HEK293 (cell line): ENCODE data around the gene NEAT1.
A peak's percentile ranks its signal among the peaks of the same experiment; 100 is the strongest.

ENCODE experiments used
- CTCF ChIA-PET: fragments of 350-600 bp; formaldehyde crosslinking; extraction: SDS; loops from one replicate; lab custom pipeline; 2021; ENCODE audit warnings: antibody characterized with exemption; lab: Yijun Ruan, JAX
- POLR2A ChIA-PET: fragments of 300-600 bp; formaldehyde crosslinking; extraction: SDS; loops from one replicate; lab custom pipeline; 2020; ENCODE audit warnings: antibody characterized with exemption, inconsistent platforms; lab: Yijun Ruan, JAX
- H3K27ac ChIP-seq: fragments of 200-500 bp; sonication (Bioruptor generic); 2 replicates; pipeline ENCODE4 v1.5.1; 2014; ENCODE audit warnings: low read depth, low read length, control low read depth, inconsistent platforms; ENCODE audit errors: extremely low read depth
- H3K36me3 ChIP-seq, 2 experiments: fragments of 200-500 bp in 1 of 2; sonication (Bioruptor generic) in 1 of 2; 1 replicate in 1 of 2; 2 replicates in 1 of 2; pipeline ENCODE4 v1.5.1; 2014 to 2017; ENCODE audit warnings: inconsistent platforms in 2 of 2, low read length in 2 of 2; ENCODE audit not compliant: control insufficient read depth in 2 of 2, insufficient read depth in 1 of 2
- H3K4me1 ChIP-seq: fragments of 200-500 bp; sonication (Bioruptor generic); 2 replicates; pipeline ENCODE4 v1.5.1; 2014; ENCODE audit warnings: mild to moderate bottlenecking, low read length, inconsistent platforms; ENCODE audit not compliant: control insufficient read depth, insufficient read depth
- H3K4me3 ChIP-seq: 2 replicates; pipeline ENCODE4 v1.5.1; 2011; ENCODE audit warnings: low read depth, mild to moderate bottlenecking, control low read depth, low read length, moderate library complexity
- H3K9me3 ChIP-seq: fragments of 200-500 bp; sonication (Bioruptor generic); 2 replicates; pipeline ENCODE4 v1.5.1; 2014; ENCODE audit warnings: low read depth, low read length, inconsistent platforms; ENCODE audit not compliant: control insufficient read depth, insufficient read depth
- PRDM10 ChIP-seq: fragments of 450-650 bp; formaldehyde crosslinking; IDR thresholded peaks from 2 replicates; pipeline ENCODE4 v1.5.1; 2016; ENCODE audit warnings: missing biosample characterization, missing genetic modification characterization
- TRIM28 ChIP-seq: IDR thresholded peaks from 2 replicates; pipeline ENCODE4 v1.6.1; 2011; ENCODE audit warnings: low read length, control low read depth, borderline replicate concordance
- ZNF24 ChIP-seq: fragments of 450-650 bp; formaldehyde crosslinking; IDR thresholded peaks from 2 replicates; pipeline ENCODE4 v1.5.1; 2016; ENCODE audit warnings: missing biosample characterization, missing genetic modification characterization
- ZNF600 ChIP-seq: fragments of 450-650 bp; formaldehyde crosslinking; IDR thresholded peaks from 2 replicates; pipeline ENCODE4 v1.5.1; 2016; ENCODE audit warnings: missing biosample characterization, missing genetic modification characterization
- ZNF626 ChIP-seq: fragments of 450-650 bp; sonication (Bioruptor Pico); formaldehyde crosslinking; IDR thresholded peaks from 2 replicates; pipeline ENCODE4 v1.5.1; 2018; ENCODE audit warnings: missing biosample characterization, missing genetic modification characterization, inconsistent platforms
- ZNF747 ChIP-seq: fragments of 450-650 bp; formaldehyde crosslinking; IDR thresholded peaks from 2 replicates; pipeline ENCODE4 v1.5.1; 2016; ENCODE audit warnings: missing biosample characterization, missing genetic modification characterization
- TF ChIP-seq, protein P1 (sequence below): fragments of 450-650 bp; formaldehyde crosslinking; IDR thresholded peaks from 2 replicates; pipeline ENCODE4 v1.5.1; 2016; ENCODE audit warnings: missing biosample characterization, missing genetic modification characterization, borderline replicate concordance
- TF ChIP-seq, protein P2 (sequence below): IDR thresholded peaks from 2 replicates; pipeline ENCODE4 v1.6.1; 2011; ENCODE audit warnings: mild to moderate bottlenecking, low read depth, low read length, borderline replicate concordance

Gene NEAT1

GRCh38 chr11:65435411-65435931 lies 12.9 kb downstream of the NEAT1 start:
- TF ChIP-seq, protein P1, sequence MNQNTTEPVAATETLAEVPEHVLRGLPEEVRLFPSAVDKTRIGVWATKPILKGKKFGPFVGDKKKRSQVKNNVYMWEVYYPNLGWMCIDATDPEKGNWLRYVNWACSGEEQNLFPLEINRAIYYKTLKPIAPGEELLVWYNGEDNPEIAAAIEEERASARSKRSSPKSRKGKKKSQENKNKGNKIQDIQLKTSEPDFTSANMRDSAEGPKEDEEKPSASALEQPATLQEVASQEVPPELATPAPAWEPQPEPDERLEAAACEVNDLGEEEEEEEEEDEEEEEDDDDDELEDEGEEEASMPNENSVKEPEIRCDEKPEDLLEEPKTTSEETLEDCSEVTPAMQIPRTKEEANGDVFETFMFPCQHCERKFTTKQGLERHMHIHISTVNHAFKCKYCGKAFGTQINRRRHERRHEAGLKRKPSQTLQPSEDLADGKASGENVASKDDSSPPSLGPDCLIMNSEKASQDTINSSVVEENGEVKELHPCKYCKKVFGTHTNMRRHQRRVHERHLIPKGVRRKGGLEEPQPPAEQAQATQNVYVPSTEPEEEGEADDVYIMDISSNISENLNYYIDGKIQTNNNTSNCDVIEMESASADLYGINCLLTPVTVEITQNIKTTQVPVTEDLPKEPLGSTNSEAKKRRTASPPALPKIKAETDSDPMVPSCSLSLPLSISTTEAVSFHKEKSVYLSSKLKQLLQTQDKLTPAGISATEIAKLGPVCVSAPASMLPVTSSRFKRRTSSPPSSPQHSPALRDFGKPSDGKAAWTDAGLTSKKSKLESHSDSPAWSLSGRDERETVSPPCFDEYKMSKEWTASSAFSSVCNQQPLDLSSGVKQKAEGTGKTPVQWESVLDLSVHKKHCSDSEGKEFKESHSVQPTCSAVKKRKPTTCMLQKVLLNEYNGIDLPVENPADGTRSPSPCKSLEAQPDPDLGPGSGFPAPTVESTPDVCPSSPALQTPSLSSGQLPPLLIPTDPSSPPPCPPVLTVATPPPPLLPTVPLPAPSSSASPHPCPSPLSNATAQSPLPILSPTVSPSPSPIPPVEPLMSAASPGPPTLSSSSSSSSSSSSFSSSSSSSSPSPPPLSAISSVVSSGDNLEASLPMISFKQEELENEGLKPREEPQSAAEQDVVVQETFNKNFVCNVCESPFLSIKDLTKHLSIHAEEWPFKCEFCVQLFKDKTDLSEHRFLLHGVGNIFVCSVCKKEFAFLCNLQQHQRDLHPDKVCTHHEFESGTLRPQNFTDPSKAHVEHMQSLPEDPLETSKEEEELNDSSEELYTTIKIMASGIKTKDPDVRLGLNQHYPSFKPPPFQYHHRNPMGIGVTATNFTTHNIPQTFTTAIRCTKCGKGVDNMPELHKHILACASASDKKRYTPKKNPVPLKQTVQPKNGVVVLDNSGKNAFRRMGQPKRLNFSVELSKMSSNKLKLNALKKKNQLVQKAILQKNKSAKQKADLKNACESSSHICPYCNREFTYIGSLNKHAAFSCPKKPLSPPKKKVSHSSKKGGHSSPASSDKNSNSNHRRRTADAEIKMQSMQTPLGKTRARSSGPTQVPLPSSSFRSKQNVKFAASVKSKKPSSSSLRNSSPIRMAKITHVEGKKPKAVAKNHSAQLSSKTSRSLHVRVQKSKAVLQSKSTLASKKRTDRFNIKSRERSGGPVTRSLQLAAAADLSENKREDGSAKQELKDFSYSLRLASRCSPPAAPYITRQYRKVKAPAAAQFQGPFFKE = no peak
- peak; percentile 44 for TF ChIP-seq ZNF600 (tag by site-specific recombination)
- TF ChIP-seq, all 188 proteins: peak for 1
- no peak overlapping the region for H3K4me3 ChIP-seq
- POLR2A ChIA-PET = interaction anchor here (1.7 to 5.0 kb wide), 3 partner anchors 12 to 71 kb away, joined by 7 to 39 read pairs (median 12); partner anchors contain the start of genes MALAT1 and NEAT1
- peaks cover 0 to 50% of the 10 kb centered on the region in 2 experiments; a peak in 1 of 3 replicates for H3K36me3 ChIP-seq
- no peaks in the 10 kb centered on the region for H3K4me1 ChIP-seq
- CTCF ChIA-PET = interaction anchor here (2.5 kb wide), 1 partner anchor 33 kb away, joined by 9 read pairs; no protein-coding TSS in a partner anchor
- H3K9me3 ChIP-seq = no peaks in the 10 kb centered on the region
- no peak overlapping the region for H3K27ac ChIP-seq

GRCh38 chr11:65435981-65436411 lies 13.4 kb downstream of the NEAT1 start:
- no peak for TF ChIP-seq ZNF24 (tag by site-specific recombination)
- POLR2A ChIA-PET = interaction anchor here (0.7 to 5.0 kb wide), 5 partner anchors 13 to 71 kb away, joined by 3 to 39 read pairs (median 7); partner anchors contain the start of genes MALAT1 and NEAT1
- H3K27ac ChIP-seq = peak overlapping the region; percentile 5; the same call in 1 of the 2 replicates

DNA sequence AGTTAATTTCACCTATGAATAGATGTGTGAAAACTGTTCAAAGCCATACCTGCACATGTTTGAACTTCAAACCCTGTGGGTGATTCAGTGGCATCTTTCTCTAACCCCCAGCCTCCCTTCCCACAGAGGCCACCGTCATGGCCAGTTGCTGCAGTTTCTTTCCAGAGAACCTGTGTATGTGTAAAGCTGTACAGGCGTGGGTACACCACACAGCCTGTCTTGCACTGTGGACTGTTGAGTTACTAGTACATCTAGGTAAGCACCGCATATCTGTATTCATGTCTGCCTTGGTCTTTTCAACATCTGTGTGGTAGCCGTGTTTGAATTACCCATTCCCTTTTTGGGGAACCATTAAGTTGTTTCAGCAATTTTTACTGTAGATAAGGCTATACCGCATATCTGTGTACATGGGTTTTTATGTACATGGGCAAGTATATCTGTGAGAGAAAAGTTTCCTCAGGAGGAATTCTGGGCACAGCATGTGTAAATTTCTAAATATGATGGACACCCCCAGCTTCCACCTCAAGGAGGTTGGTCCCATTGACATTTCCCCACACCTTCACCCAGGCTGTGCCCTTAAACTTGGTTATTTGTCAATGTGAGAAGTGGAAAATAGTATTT lies 13.9 kb downstream of the NEAT1 start:
- no peaks in the 10 kb centered on the region for H3K9me3 ChIP-seq
- no peak overlapping the region; the same call in 1 of the 2 replicates for H3K4me3 ChIP-seq
- H3K4me1 ChIP-seq = no peaks in the 10 kb centered on the region
- H3K36me3 ChIP-seq = peaks cover 0 to 50% of the 10 kb centered on the region in 2 experiments; a peak in 1 of 3 replicates
- H3K27ac ChIP-seq = peak overlapping the region; percentile 5; the same call in 1 of the 2 replicates
- CTCF ChIA-PET = interaction anchor here (0.8 to 2.5 kb wide), 6 partner anchors 13 to 35 kb away, joined by 3 to 9 read pairs (median 5); partner anchors contain the start of gene NEAT1
- TF ChIP-seq TRIM28 (no peak), ZNF747 (tag by site-specific recombination) (no peak), PRDM10 (tag by site-specific recombination) (peak; percentile 80), ZNF626 (no peak)
- TF ChIP-seq, protein P2, sequence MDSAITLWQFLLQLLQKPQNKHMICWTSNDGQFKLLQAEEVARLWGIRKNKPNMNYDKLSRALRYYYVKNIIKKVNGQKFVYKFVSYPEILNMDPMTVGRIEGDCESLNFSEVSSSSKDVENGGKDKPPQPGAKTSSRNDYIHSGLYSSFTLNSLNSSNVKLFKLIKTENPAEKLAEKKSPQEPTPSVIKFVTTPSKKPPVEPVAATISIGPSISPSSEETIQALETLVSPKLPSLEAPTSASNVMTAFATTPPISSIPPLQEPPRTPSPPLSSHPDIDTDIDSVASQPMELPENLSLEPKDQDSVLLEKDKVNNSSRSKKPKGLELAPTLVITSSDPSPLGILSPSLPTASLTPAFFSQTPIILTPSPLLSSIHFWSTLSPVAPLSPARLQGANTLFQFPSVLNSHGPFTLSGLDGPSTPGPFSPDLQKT = peak; percentile 37; the same call in 1 of the 2 replicates
- POLR2A ChIA-PET = interaction anchor here (0.7 to 5.0 kb wide), 7 partner anchors 13 to 70 kb away, joined by 3 to 39 read pairs (median 3); partner anchors contain the start of genes MALAT1 and NEAT1

More at GRCh38 chr11:65435981-65436411, 13.4 kb downstream of the NEAT1 start:
- Histone ChIP-seq H3K4me1 (no peaks in the 10 kb centered on the region), H3K9me3 (no peaks in the 10 kb centered on the region), H3K4me3 (no peak overlapping the region), H3K36me3 (peaks cover 0 to 50% of the 10 kb centered on the region in 2 experiments; a peak in 1 of 3 replicates)
- CTCF ChIA-PET = interaction anchor here (2.5 kb wide), 1 partner anchor 33 kb away, joined by 9 read pairs; no protein-coding TSS in a partner anchor
